Activated T-helper 1 cell treated with Interleukin-2 at 50 U/mL for 16 hours (primary cell): Measurements from ENCODE around the gene TECRL.

Experiments used
- DNase-seq: peaks from one replicate; pipeline ENCODE4 v3.0.0-alpha.2; 2020; ENCODE audit warnings: low read depth

Gene TECRL

GRCh38 chr4:64327237-64327636 is 82.0 kb downstream of the TECRL start:
- no peak for DNase-seq

- no peak for DNase-seq
Observed at GRCh38 chr4:64326507-64326906, 82.7 kb downstream of the TECRL start.

GRCh38 chr4:64306255-64306565 is 103.0 kb downstream of the TECRL start:
- no peak for DNase-seq

GRCh38 chr4:64305565-64306254 is 103.5 kb downstream of the TECRL start:
- DNase-seq, result no peak

GRCh38 chr4:64272432-64272831 is 136.8 kb downstream of the TECRL start:
- no peak for DNase-seq

GRCh38 chr4:64271601-64272081 is 137.6 kb downstream of the TECRL start:
- DNase-seq, result no peak

- no peak for DNase-seq
Observed at GRCh38 chr4:64266669-64267068, 142.6 kb downstream of the TECRL start.

GRCh38 chr4:64266263-64266662 is 143.0 kb downstream of the TECRL start:
- DNase-seq, result no peak

GRCh38 chr4:64251781-64252180 is 157.5 kb downstream of the TECRL start:
- DNase-seq, result no peak

GRCh38 chr4:64250488-64250887 is 158.8 kb downstream of the TECRL start:
- no peak for DNase-seq

GRCh38 chr4:64250061-64250460 is 159.2 kb downstream of the TECRL start:
- no peak for DNase-seq

- DNase-seq, result no peak
Observed at GRCh38 chr4:64248186-64248585, 161.1 kb downstream of the TECRL start.

- no peak for DNase-seq
Observed at GRCh38 chr4:64230709-64231310, 178.4 kb downstream of the TECRL start.
